Chondrocyte (in vitro differentiated cells): Measurements from ENCODE around the gene INSIG1. TPM values are rescaled to one million over a fixed set of nuclear protein-coding genes. Genes with fewer than 3 reads are reported as not detected.
A peak's percentile ranks its signal among the peaks of the same experiment; 100 is the strongest.

Experiments used
- DNase-seq: peaks from one replicate; pipeline ENCODE4 v3.0.0; 2021; ENCODE audit warnings: mixed read lengths, low spot score
- H3K27ac Mint-ChIP-seq: one replicate; pipeline ENCODE4 v1.8.0; 2021; ENCODE audit warnings: mild to moderate bottlenecking, moderate library complexity, mixed read lengths; ENCODE audit not compliant: unreplicated experiment
- H3K27me3 Mint-ChIP-seq: 2 replicates; pipeline ENCODE4 v1.8.0; 2021; ENCODE audit warnings: low read depth, mixed read lengths
- H3K36me3 Mint-ChIP-seq: 2 replicates; pipeline ENCODE4 v1.8.0; 2021; ENCODE audit warnings: low read depth, mixed read lengths
- H3K4me1 Mint-ChIP-seq: 2 replicates; pipeline ENCODE4 v1.8.0; 2021; ENCODE audit warnings: low read depth, mild to moderate bottlenecking, mixed read lengths
- H3K4me3 Mint-ChIP-seq: one replicate; pipeline ENCODE4 v1.8.0; 2021; ENCODE audit warnings: mild to moderate bottlenecking, moderate library complexity, mixed read lengths; ENCODE audit not compliant: unreplicated experiment
- H3K9me3 Mint-ChIP-seq: 2 replicates; pipeline ENCODE4 v1.8.0; 2021; ENCODE audit warnings: low read depth, mixed read lengths
- CTCF ChIP-seq: fragments of 200-600 bp; sonication (generic); IDR thresholded peaks from 2 replicates; pipeline ENCODE4 v1.5.0; 2021; ENCODE audit warnings: antibody characterized with exemption, mild to moderate bottlenecking, moderate library complexity
- total RNA-seq: library from RNA; stranded (reverse); gene quantifications from 3 replicates; pipeline ENCODE4 v1.2.1, GENCODE V29; 2021

Gene INSIG1
- total RNA-seq, 1 donor from 2014 or later = 31.8 TPM

GRCh38 chr7:155265961-155266360, 31.7 kb upstream of the INSIG1 start:
- Mint-ChIP-seq H3K36me3 (no peaks in the 10 kb centered on the region), H3K27ac (no peak overlapping the region), H3K27me3 (peaks cover 5% of the 10 kb centered on the region), H3K4me3 (no peak overlapping the region), H3K4me1 (no peaks in the 10 kb centered on the region), H3K9me3 (no peaks in the 10 kb centered on the region)
- TF ChIP-seq CTCF = no peak
- no peak for DNase-seq

- no peak overlapping the region for H3K27ac Mint-ChIP-seq
- no peak overlapping the region for H3K4me3 Mint-ChIP-seq
- H3K27me3 Mint-ChIP-seq = peaks cover 5% of the 10 kb centered on the region
- TF ChIP-seq CTCF = no peak
- H3K4me1 Mint-ChIP-seq = no peaks in the 10 kb centered on the region
- DNase-seq = peak; percentile 69
- H3K9me3 Mint-ChIP-seq = no peaks in the 10 kb centered on the region
- no peaks in the 10 kb centered on the region for H3K36me3 Mint-ChIP-seq
These were observed 31.2 kb upstream of the INSIG1 start for GRCh38 chr7:155266440-155266839.

- no peaks in the 10 kb centered on the region for H3K36me3 Mint-ChIP-seq
- no peaks in the 10 kb centered on the region for H3K4me1 Mint-ChIP-seq
- peak; percentile 33 for DNase-seq
These were observed 30.7 kb upstream of the INSIG1 start for GRCh38 chr7:155267023-155267422.

GRCh38 chr7:155267436-155267835, 30.2 kb upstream of the INSIG1 start:
- TF ChIP-seq CTCF = no peak
- Mint-ChIP-seq H3K4me1 (no peaks in the 10 kb centered on the region), H3K36me3 (no peaks in the 10 kb centered on the region), H3K4me3 (no peak overlapping the region), H3K27ac (no peak overlapping the region), H3K27me3 (peaks cover 3% of the 10 kb centered on the region), H3K9me3 (no peaks in the 10 kb centered on the region)
- DNase-seq = peak; percentile 78

More at GRCh38 chr7:155267023-155267422, 30.7 kb upstream of the INSIG1 start:
- H3K27me3 Mint-ChIP-seq = peaks cover 5% of the 10 kb centered on the region
- no peak overlapping the region for H3K4me3 Mint-ChIP-seq
- no peak overlapping the region for H3K27ac Mint-ChIP-seq
- TF ChIP-seq CTCF = no peak
- H3K9me3 Mint-ChIP-seq = no peaks in the 10 kb centered on the region

- Mint-ChIP-seq H3K4me1 (no peaks in the 10 kb centered on the region), H3K27me3 (peaks cover 3% of the 10 kb centered on the region), H3K27ac (no peak overlapping the region), H3K9me3 (no peaks in the 10 kb centered on the region), H3K36me3 (no peaks in the 10 kb centered on the region), H3K4me3 (no peak overlapping the region)
- TF ChIP-seq CTCF = no peak
- DNase-seq = peak; percentile 51
These were observed 29.5 kb upstream of the INSIG1 start for GRCh38 chr7:155268211-155268610.
